Measurements from ENCODE around the gene NPAS2. TPM values are rescaled to one million over a fixed set of nuclear protein-coding genes. Genes with fewer than 3 reads are reported as not detected.
A peak's percentile ranks its signal among the peaks of the same experiment; 100 is the strongest.

NPAS2 gene
- total RNA-seq, 6 donors from 2014 or later: 13.8 to 52.5 (median 23.0) TPM

- no peaks in the 10 kb centered on the region for H3K27me3 ChIP-seq
- DNase-seq: no peak
- no peak overlapping the region for H3K27ac ChIP-seq
- H3K9me3 ChIP-seq: no peaks in the 10 kb centered on the region
- H3K4me3 ChIP-seq: no peak overlapping the region
- TF ChIP-seq POLR2AphosphoS5 (IDR thresholded peaks at IDR 0.05): no peak
- TF ChIP-seq, protein P1, sequence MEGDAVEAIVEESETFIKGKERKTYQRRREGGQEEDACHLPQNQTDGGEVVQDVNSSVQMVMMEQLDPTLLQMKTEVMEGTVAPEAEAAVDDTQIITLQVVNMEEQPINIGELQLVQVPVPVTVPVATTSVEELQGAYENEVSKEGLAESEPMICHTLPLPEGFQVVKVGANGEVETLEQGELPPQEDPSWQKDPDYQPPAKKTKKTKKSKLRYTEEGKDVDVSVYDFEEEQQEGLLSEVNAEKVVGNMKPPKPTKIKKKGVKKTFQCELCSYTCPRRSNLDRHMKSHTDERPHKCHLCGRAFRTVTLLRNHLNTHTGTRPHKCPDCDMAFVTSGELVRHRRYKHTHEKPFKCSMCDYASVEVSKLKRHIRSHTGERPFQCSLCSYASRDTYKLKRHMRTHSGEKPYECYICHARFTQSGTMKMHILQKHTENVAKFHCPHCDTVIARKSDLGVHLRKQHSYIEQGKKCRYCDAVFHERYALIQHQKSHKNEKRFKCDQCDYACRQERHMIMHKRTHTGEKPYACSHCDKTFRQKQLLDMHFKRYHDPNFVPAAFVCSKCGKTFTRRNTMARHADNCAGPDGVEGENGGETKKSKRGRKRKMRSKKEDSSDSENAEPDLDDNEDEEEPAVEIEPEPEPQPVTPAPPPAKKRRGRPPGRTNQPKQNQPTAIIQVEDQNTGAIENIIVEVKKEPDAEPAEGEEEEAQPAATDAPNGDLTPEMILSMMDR (IDR thresholded peaks at IDR 0.05): no peak
- no peak for TF ChIP-seq EP300 (IDR thresholded peaks at IDR 0.05)
- TF ChIP-seq POLR2A (IDR thresholded peaks at IDR 0.05): no peak
- ATAC-seq (ENCODE audit: low FRiP score in 2 of 2): no peak
- H3K36me3 ChIP-seq: peaks cover 0 to 6% (median 0%) of the 10 kb centered on the region in 4 donors
- H3K4me1 ChIP-seq: no peaks in the 10 kb centered on the region
- 89 to 96% methylated on average over 11 of the region's 11 CpGs for WGBS, 2 donors
These were observed 166.2 kb downstream of the NPAS2 start for GRCh38 chr2:100986157-100986556.

GRCh38 chr2:100987536-100987935 lies 167.6 kb downstream of the NPAS2 start:
- no peak for ATAC-seq (ENCODE audit: low FRiP score in 2 of 2)
- TF ChIP-seq POLR2AphosphoS5 (IDR thresholded peaks at IDR 0.05) (no peak), EP300 (IDR thresholded peaks at IDR 0.05) (no peak)

GRCh38 chr2:100987974-100988373 lies 168.0 kb downstream of the NPAS2 start:
- H3K27me3 ChIP-seq: no peaks in the 10 kb centered on the region
- H3K27ac ChIP-seq: no peak overlapping the region
- 84 to 91% methylated on average over 3 to 4 of the region's 4 CpGs for WGBS, 2 donors
- no peaks in the 10 kb centered on the region for H3K36me3 ChIP-seq
- H3K4me3 ChIP-seq: no peak overlapping the region
- ATAC-seq (ENCODE audit: low FRiP score in 2 of 2): no peak
- no peaks in the 10 kb centered on the region for H3K9me3 ChIP-seq
- H3K4me1 ChIP-seq: no peaks in the 10 kb centered on the region
- peak in 1 of 2 donors; percentile 53 for DNase-seq
- TF ChIP-seq, protein P1 (IDR thresholded peaks at IDR 0.05): no peak
- TF ChIP-seq POLR2A (IDR thresholded peaks at IDR 0.05) (no peak), EP300 (IDR thresholded peaks at IDR 0.05) (no peak), POLR2AphosphoS5 (IDR thresholded peaks at IDR 0.05) (no peak)

More at GRCh38 chr2:100987536-100987935, 167.6 kb downstream of the NPAS2 start:
- no peaks in the 10 kb centered on the region for H3K4me1 ChIP-seq
- WGBS, 2 donors: 76 to 86% methylated on average over 1 to 3 of the region's 3 CpGs
- no peak overlapping the region for H3K4me3 ChIP-seq
- H3K36me3 ChIP-seq: peaks cover 0 to 2% (median 0%) of the 10 kb centered on the region in 4 donors
- DNase-seq: no peak
- H3K27ac ChIP-seq: no peak overlapping the region
- H3K9me3 ChIP-seq: no peaks in the 10 kb centered on the region
- no peaks in the 10 kb centered on the region for H3K27me3 ChIP-seq

GRCh38 chr2:100988630-100989417 lies 168.9 kb downstream of the NPAS2 start:
- peak in 1 of 2 donors; percentile 47 for DNase-seq
- 78 to 93% methylated on average over 6 to 7 of the region's 8 CpGs for WGBS, 2 donors
- Histone ChIP-seq H3K9me3 (no peaks in the 10 kb centered on the region), H3K27me3 (no peaks in the 10 kb centered on the region), H3K36me3 (peaks cover 0 to 6% (median 0%) of the 10 kb centered on the region in 4 donors), H3K4me3 (no peak overlapping the region), H3K4me1 (no peaks in the 10 kb centered on the region), H3K27ac (no peak overlapping the region)
- ATAC-seq (ENCODE audit: low FRiP score in 2 of 2): no peak
- TF ChIP-seq POLR2AphosphoS5 (IDR thresholded peaks at IDR 0.05) (no peak), POLR2A (IDR thresholded peaks at IDR 0.05) (no peak), EP300 (IDR thresholded peaks at IDR 0.05) (no peak)
- TF ChIP-seq, protein P1 (IDR thresholded peaks at IDR 0.05): no peak

DNA sequence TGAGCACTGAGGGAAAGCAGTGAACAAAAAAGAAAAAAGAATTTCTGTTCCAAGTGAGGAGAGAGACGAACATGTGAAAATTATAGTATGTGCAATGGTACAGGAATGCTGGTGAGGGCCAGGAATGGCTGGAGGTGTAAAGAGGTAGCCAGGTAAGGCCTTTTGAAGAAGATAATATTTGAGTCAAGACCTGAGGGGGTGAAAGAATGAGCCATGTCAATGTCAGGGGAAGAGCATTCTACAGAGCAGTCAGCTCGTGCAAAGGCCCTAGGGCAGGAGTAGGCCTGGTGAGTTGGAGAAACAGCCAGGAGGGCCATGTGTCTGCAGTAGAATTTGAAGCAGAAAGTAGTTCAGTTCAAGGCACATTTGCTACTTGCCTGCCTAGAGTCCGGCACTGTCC lies 169.7 kb downstream of the NPAS2 start:
- peaks cover 0 to 11% (median 0%) of the 10 kb centered on the region in 4 donors for H3K36me3 ChIP-seq

More for the DNA sequence above, 169.7 kb downstream of the NPAS2 start:
- no peak for TF ChIP-seq POLR2A (IDR thresholded peaks at IDR 0.05)
- no peak for TF ChIP-seq EP300 (IDR thresholded peaks at IDR 0.05)
- TF ChIP-seq POLR2AphosphoS5 (IDR thresholded peaks at IDR 0.05): no peak
- TF ChIP-seq, protein P1 (IDR thresholded peaks at IDR 0.05): no peak
- Histone ChIP-seq H3K27ac (no peak overlapping the region), H3K9me3 (no peaks in the 10 kb centered on the region), H3K27me3 (no peaks in the 10 kb centered on the region), H3K4me1 (no peaks in the 10 kb centered on the region), H3K4me3 (no peak overlapping the region)
- WGBS, 2 donors: 90 to 94% methylated on average over 3 of the region's 3 CpGs
- ATAC-seq (ENCODE audit: low FRiP score in 2 of 2) (no peak), DNase-seq (no peak)

All from upper lobe of left lung (tissue), 6 donors.